IMR-90 (cell line): ENCODE results near the gene CLEC4M.

Experiments used
- BHLHE40 ChIP-seq: fragments of 150-350 bp; IDR thresholded peaks from 2 replicates; pipeline ENCODE4 v1.6.1; 2016; ENCODE audit warnings: mild to moderate bottlenecking, low read depth, low read length
- CHD1 ChIP-seq: IDR thresholded peaks from 2 replicates; pipeline ENCODE4 v1.6.1; 2012; ENCODE audit warnings: low read depth, low read length, improper control_type of control experiment
- CTCF ChIP-seq: conservative IDR thresholded peaks from 2 replicates; pipeline ENCODE4 v1.5.1; 2012; ENCODE audit warnings: mild to moderate bottlenecking, low read depth, low read length, improper control_type of control experiment
- ELK1 ChIP-seq: fragments of 150-350 bp; IDR thresholded peaks from 2 replicates; pipeline ENCODE4 v1.6.1; 2016; ENCODE audit warnings: low read depth, mild to moderate bottlenecking, low read length, moderate library complexity, borderline replicate concordance
- FOS ChIP-seq: fragments of 150-350 bp; IDR thresholded peaks from 2 replicates; pipeline ENCODE4 v1.6.1; 2016; ENCODE audit warnings: low read depth, low read length
- POLR2A ChIP-seq: IDR thresholded peaks from 2 replicates; pipeline ENCODE4 v1.6.1; 2012; ENCODE audit warnings: mild to moderate bottlenecking, low read depth, low read length
- RFX5 ChIP-seq: IDR thresholded peaks from 2 replicates; pipeline ENCODE4 v1.8.0; 2012; ENCODE audit warnings: low read depth, mild to moderate bottlenecking, low read length, moderate library complexity
- SMC3 ChIP-seq: fragments of 150-350 bp; IDR thresholded peaks from 2 replicates; pipeline ENCODE4 v1.6.1; 2016; ENCODE audit warnings: low read depth, mild to moderate bottlenecking, antibody characterized with exemption, low read length, moderate library complexity

GRCh38 chr19:7808108-7808507, 45.1 kb downstream of the CLEC4M start:
- no peak for TF ChIP-seq SMC3
- TF ChIP-seq RFX5, result no peak
- TF ChIP-seq CTCF, result no peak
- no peak for TF ChIP-seq FOS
- no peak for TF ChIP-seq POLR2A
- TF ChIP-seq BHLHE40, result no peak
- TF ChIP-seq CHD1, result no peak
- TF ChIP-seq ELK1, result no peak
